Caki2 (cell line): ENCODE measurements around the gene RDH13. TPM values are rescaled to one million over a fixed set of nuclear protein-coding genes. Genes with fewer than 3 reads are reported as not detected.
"Not testable (repeated sequence)": the region's sequence is repeated elsewhere in the genome, so short reads cannot be mapped to it uniquely, and the experiment has no call there.

Source experiments
- DNase-seq: peaks from one replicate; pipeline ENCODE4 v3.0.0-alpha.2; 2015; ENCODE audit warnings: low read depth
- in situ Hi-C: cut with HindIII; loops from 2 replicates; pipeline ENCODE4 v1.10.0; 2016; ENCODE audit warnings: low sequenced_read_pairs, low pct_unique_long_range_greater_than_20kb, mixed read lengths
- total RNA-seq: library from RNA; depleted of rRNA; stranded (reverse); fragments of >200 nt; shearing (Covaris generic); gene quantifications from 2 replicates; pipeline ENCODE4 v1.2.3, GENCODE V29; 2014; ENCODE audit warnings: low replicate concordance; rRNA removed

The RDH13 gene
- total RNA-seq, 1 experiment from 2014 or later: 62.1 TPM

- DNase-seq, in situ Hi-C loops: not testable (repeated sequence)
These were observed 56.2 kb downstream of the RDH13 start for GRCh38 chr19:55006795-55007194.

GRCh38 chr19:55005684-55006488 lies 57.1 kb downstream of the RDH13 start:
- DNase-seq: peak; percentile 93
- in situ Hi-C loops: no loop called here

GRCh38 chr19:55000761-55001160 lies 62.2 kb downstream of the RDH13 start:
- in situ Hi-C loops: no loop called here
- DNase-seq: no peak

- in situ Hi-C loops, DNase-seq: not testable (repeated sequence)
These were observed 64.2 kb downstream of the RDH13 start for GRCh38 chr19:54998751-54999239.

- DNase-seq: no peak
- in situ Hi-C loops: no loop called here
These were observed 67.4 kb downstream of the RDH13 start for GRCh38 chr19:54995561-54995960.

Other genes starting within 250 kb of the RDH13 start
- gene KIR3DL1, start 246.7 kb downstream of the RDH13 start, total RNA-seq: not detected in 2 replicates
- not detected in 2 replicates for gene KIR2DS4, start 230.5 kb downstream of the RDH13 start, total RNA-seq
- not detected in 2 replicates for gene KIR3DL2, start 212.7 kb downstream of the RDH13 start, total RNA-seq
- gene FCAR, start 188.9 kb downstream of the RDH13 start, total RNA-seq: not detected in 2 replicates
- not detected in 2 replicates for gene NCR1, start 157.0 kb downstream of the RDH13 start, total RNA-seq
- not detected in 2 replicates for gene NLRP7, start 115.6 kb downstream of the RDH13 start, total RNA-seq
- gene NLRP2, start 96.8 kb downstream of the RDH13 start, total RNA-seq: 0.20 and 0.47 TPM in 2 replicates
- not detected in 2 replicates for gene GP6, start 24.9 kb downstream of the RDH13 start, total RNA-seq
- gene EPS8L1, start 12.7 kb upstream of the RDH13 start, total RNA-seq: 21.5 and 24.1 TPM in 2 replicates
- gene PPP1R12C, start 54.5 kb upstream of the RDH13 start, total RNA-seq: 40.3 and 63.4 TPM in 2 replicates
- 325 and 411 TPM in 2 replicates for gene TNNT1, start 86.1 kb upstream of the RDH13 start, total RNA-seq
- not detected in 2 replicates for gene TNNI3, start 94.6 kb upstream of the RDH13 start, total RNA-seq
- gene DNAAF3, start 103.5 kb upstream of the RDH13 start, total RNA-seq: 30.9 and 32.8 TPM in 2 replicates
- gene SYT5, start 117.1 kb upstream of the RDH13 start, total RNA-seq: 0.07 TPM in 1 of 2 replicates, not detected in the other
- gene PTPRH, start 146.4 kb upstream of the RDH13 start, total RNA-seq: 30.0 and 34.3 TPM in 2 replicates
- gene TMEM86B, start 165.6 kb upstream of the RDH13 start, total RNA-seq: 0.47 and 3.9 TPM in 2 replicates
- gene PPP6R1, start 195.9 kb upstream of the RDH13 start, total RNA-seq: 79.8 and 94.5 TPM in 2 replicates
- 128 and 145 TPM in 2 replicates for gene HSPBP1, start 217.0 kb upstream of the RDH13 start, total RNA-seq
- 0.41 and 0.64 TPM in 2 replicates for gene BRSK1, start 220.8 kb upstream of the RDH13 start, total RNA-seq